Stimulated activated naive CD4-positive, alpha-beta T cell treated with Interleukin-2 at 50 U/mL for 16 hours (primary cell): Measurements from ENCODE around the gene LCN12.

ENCODE experiments used
- DNase-seq: peaks from one replicate; lab custom pipeline; 2025; lab: John Stamatoyannopoulos, UW

Gene LCN12

GRCh38 chr9:136958898-136959850 is 7.1 kb downstream of the LCN12 start:
- no peak for DNase-seq

GRCh38 chr9:136960212-136960937 is 8.3 kb downstream of the LCN12 start:
- DNase-seq: no peak

- DNase-seq: no peak
Measured at GRCh38 chr9:136960938-136961275, 8.8 kb downstream of the LCN12 start.

- no peak for DNase-seq
Measured at GRCh38 chr9:136961279-136962065, 9.4 kb downstream of the LCN12 start.

- DNase-seq: no peak
Measured at GRCh38 chr9:136962163-136962562, 10.1 kb downstream of the LCN12 start.

- DNase-seq: no peak
Measured at GRCh38 chr9:136962701-136963248, 10.7 kb downstream of the LCN12 start.

- no peak for DNase-seq
Measured at GRCh38 chr9:136963341-136963740, 11.3 kb downstream of the LCN12 start.

- no peak for DNase-seq
Measured at GRCh38 chr9:136963751-136964150, 11.7 kb downstream of the LCN12 start.

- DNase-seq: no peak
Measured at GRCh38 chr9:136964171-136964689, 12.2 kb downstream of the LCN12 start.

GRCh38 chr9:136964833-136965422 is 12.9 kb downstream of the LCN12 start:
- no peak for DNase-seq

- DNase-seq: no peak
Measured at GRCh38 chr9:136965771-136966484, 13.9 kb downstream of the LCN12 start.

- no peak for DNase-seq
Measured at GRCh38 chr9:136968333-136969127, 16.5 kb downstream of the LCN12 start.

GRCh38 chr9:136969150-136969549 is 17.1 kb downstream of the LCN12 start:
- no peak for DNase-seq

GRCh38 chr9:136969774-136970173 is 17.7 kb downstream of the LCN12 start:
- no peak for DNase-seq

- DNase-seq: no peak
Measured at GRCh38 chr9:136970361-136970760, 18.3 kb downstream of the LCN12 start.

GRCh38 chr9:136971746-136972145 is 19.7 kb downstream of the LCN12 start:
- DNase-seq: no peak

- DNase-seq: no peak
Measured at GRCh38 chr9:136972335-136972734, 20.3 kb downstream of the LCN12 start.

- DNase-seq: no peak
Measured at GRCh38 chr9:136972743-136973142, 20.7 kb downstream of the LCN12 start.

GRCh38 chr9:136973618-136974617 is 21.8 kb downstream of the LCN12 start:
- no peak for DNase-seq
